Activated effector memory CD4-positive, alpha-beta T cell treated with anti-CD3 and anti-CD28 coated beads, Interleukin-2, amount 50 U/mL, for 16 hours (primary cell): ENCODE data around the gene LIMS1.
A peak's percentile ranks its signal among the peaks of the same experiment; 100 is the strongest.
"Not testable (repeated sequence)": the region's sequence is repeated elsewhere in the genome, so short reads cannot be mapped to it uniquely, and the experiment has no call there.

Experiments used
- DNase-seq: peaks from one replicate; pipeline ENCODE4 v3.0.0-alpha.2; 2020

The LIMS1 gene

DNA sequence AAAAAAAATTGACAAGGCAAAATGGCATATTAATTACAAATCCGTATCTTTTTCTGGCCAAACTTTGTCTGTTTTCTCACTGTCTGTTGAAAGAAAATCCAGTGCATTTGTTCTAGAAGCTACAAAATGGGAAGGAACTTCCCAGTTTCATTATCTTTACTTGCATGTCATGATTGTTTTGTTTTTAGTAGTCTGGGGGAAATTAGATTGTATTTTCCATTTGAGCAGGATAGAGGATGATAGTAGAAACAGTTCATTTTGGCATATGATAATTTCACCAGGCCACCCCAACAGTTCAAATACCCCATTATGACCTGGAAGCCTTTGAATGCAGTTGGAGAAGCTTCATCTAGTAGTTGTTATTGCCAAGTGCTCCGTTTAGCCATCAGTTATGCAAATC lies 107.5 kb downstream of the LIMS1 start:
- no peak for DNase-seq

DNA sequence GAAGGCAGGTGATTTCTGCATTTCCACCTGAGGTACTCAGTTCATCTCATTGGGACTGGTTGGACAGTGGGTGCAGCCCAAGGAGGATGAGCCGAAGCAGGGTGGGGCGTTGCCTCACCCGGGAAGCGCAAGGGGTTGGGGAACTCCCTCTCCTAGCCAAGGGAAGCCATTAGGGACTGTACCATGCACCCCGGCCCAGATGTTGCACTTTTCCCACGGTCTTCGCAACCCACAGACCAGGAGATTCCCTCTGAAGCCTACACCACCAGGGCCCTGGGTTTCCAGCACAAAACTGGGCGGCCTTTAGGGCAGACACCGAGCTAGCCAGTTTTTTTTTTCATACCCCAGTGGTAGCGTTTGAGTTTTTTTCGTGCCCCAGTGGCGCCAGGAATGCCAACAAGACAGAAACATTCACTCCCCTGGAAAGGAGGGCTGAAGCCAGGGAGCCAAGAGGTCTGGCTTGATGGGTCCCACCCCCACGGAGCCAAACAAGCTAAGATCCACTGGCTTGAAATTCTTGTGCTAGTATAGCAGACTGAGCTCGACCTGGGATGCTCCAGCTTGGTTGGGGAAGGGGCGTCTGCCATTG lies 109.1 kb downstream of the LIMS1 start:
- no peak for DNase-seq

DNA sequence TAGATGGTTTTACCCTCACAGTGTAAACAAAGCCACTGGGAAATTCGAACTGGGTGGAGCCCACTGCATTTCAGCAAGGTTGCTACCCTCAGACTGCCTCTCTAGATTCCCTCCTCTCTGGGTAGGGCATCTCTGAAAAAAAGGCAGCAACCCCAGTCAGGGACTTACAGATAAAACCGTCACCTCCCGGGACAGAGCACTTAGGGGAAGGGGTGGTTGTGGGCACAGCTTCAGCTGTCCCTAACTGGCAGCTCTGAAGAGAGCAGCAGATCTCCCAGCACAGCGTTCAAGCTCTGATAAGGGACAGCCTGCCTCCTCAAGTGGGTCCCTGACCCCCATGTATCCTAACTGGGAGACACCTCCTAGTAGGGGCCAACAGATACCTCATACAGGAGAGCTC lies 109.6 kb downstream of the LIMS1 start:
- not testable (repeated sequence) for DNase-seq

DNA sequence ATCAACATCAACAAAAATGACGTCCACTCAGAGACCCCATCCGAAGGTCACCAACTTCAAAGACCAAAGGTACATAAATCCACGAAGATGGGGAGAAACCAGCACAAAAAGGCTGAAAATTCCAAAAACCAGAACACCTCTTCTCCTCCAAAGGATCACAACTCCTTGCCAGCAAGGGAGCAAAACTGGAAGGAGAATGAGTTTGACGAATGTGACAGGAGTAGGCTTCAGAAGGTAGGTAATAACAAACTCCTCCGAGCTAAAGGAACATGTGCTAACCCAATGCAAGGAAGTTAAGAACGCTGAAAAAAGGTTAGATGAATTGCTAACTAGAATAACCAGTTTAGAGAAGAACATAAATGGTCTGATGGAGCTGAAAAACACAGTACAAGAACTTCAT lies 110.2 kb downstream of the LIMS1 start:
- not testable (repeated sequence) for DNase-seq

DNA sequence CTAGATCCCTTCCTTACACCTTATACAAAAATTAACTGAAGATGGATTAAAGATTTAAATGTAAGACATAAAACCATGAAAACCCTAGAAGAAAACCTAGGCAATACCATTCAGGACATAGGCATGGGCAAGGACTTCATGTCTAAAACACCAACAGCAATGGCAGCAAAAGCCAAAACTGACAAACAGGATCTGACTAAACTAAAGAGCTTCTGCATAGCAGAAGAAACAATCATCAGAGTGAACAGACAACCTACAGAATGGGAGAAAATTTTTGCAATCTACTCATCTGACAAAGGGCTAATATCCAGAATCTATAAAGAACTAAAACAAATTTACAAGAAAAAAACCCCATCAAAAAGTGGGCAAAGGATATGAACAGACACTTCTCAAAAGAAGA lies 114.5 kb downstream of the LIMS1 start:
- DNase-seq = not testable (repeated sequence)

DNA sequence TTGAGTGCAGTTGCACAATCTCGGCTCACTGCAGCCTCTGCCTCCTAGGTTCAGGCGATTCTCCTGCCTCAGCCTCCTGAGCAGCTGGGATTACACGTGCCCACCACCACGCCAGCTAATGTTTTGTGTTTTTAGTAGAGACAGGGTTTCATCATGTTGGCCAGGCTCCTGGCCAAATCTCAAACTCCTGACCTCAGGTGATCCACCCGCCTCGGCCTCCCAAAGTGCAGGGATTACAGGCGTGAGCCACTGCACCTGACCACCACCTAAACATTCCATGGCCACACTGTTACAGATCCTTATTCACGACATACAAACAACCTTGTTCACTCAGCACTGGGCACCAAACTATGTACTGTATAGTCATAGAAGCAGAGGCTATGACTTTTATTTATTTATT lies 116.2 kb downstream of the LIMS1 start:
- DNase-seq = not testable (repeated sequence)

DNA sequence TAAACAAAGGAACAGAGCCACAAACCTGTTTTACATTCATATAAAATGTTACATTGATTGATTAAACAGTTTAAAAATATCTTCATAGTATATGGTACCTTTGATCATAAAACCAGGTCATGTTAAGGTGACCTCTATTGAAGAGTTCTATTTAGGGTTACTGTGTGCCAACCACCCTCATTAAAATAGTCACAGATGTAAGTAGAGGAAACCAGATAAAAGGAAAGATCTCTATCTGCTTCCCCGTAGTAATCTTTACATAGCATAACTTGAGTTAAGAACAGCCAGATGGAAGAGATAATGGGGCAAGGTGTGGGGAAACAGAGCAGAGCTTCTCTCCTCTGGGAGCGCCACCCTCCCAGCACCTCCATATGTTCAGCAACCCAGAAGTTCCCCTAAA lies 117.2 kb downstream of the LIMS1 start:
- DNase-seq = not testable (repeated sequence)

DNA sequence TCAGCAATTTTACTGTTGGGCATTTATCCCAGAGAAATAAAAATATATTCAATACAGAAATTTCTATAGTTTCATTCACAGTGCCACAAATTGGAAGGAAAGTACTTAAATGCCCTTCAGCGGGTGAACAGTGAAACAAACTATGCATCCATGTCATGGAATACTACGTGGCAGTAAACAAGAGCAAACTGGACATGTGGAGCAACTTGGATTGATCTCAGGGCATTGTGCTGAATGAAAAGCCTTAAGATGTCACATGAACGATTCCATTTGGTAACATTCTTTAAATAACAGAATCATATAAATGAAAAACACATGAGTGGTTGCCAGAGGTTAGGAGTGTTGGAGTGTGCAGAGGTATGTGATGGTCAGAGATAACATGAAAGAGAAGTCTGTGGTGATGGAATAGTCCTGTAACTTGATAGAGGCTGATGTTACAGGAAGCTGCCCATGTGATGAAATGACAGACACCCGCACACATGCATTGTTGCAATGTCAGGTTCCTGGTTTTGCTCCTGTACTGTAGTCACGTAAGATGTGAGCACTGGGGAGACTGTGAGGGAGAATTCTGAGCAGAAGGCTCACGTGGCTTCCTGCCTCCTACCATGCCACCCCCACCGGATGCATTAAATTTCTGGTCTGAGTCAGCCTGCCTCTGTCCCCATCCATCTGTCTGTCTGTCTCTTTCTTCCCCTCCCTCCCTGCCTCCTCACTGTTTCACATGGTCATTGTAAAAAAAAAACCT lies 118.1 kb downstream of the LIMS1 start:
- DNase-seq = peak; percentile 77

DNA sequence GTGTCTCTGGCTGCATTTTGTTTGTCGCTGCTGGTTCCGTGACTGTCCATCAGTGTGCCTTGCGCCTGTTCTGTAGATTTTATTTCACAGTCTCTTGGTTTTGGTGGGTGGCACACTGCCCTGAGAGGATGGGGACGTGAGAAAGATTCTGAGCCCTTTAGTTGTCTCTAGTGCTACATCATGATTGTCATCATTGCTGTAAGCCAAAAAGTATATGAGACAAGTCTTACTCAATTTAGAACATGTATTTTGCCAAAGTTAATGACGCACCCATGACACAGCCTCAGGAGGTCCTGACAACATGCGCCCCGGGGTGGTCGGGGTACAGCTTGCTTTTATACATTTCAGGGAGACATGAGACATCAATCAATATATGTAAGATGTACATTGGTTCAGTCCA lies 119.2 kb downstream of the LIMS1 start:
- DNase-seq = not testable (repeated sequence)

DNA sequence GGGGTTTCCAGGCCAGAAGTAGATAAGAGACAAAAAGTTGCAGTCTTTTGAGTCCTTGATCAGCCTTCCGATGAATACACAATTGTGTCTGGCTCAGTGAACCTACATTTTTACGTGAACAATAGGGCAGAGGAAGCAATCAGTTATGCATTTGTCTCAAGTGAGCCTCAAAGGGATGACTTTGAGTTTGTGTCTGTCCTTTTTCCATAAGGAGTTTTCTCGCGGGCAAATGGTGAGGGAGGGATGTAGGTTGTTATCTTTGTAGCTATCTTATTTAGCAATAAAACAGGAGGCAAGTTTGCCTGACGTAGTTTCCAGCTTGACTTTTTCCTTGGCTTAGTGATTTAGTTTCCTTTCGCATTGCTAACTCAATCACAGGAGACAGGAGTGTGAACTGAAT lies 119.6 kb downstream of the LIMS1 start:
- DNase-seq = not testable (repeated sequence)

DNA sequence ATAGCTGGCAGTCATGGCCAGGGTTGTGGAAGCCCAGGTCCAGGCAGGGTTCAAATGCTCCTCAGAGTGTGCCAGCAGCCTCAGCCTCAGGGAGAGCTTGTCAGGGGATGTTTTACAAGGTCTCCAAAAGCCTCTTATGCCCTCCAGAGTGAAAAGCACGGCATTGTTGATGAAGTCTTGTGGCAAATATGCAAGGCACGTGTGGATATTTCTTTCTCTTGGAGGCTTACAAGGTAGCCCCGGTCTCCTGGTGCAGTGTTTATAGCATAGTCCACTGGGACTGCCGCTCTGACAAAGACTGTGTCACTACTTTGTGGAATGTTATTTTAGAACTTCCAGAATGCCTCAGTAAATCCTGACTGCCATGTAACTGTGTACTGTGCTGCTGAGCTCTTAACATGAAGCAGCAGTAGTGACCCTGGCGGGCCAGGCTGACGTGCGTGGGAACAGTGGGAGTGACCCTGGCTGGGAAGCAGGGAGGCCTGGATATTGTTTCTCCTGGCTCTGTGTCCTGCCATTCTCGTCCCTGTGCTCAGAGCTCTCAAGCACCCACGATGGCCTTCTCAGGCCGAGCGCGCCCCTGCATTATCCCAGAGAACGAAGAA lies 120.4 kb downstream of the LIMS1 start:
- DNase-seq = not testable (repeated sequence)

DNA sequence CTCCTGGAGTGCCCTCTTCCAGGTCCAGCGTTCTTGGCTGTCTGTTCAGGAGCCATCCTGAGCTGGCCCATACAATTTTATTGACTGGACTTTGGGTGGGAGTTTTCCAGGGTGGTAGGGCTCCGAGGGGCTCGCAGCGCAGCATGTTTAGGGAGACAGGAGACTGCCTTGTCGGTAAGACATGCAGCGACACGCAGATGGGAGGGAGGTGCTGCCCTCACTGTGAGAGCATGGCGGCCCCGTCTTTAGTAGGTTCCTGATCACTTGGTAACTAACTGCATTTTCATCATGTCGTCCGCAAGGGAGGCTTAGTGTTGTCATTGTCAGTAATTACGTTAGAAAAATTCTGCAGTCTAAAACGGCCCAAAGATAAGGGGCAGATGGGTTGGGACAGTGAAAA lies 121.0 kb downstream of the LIMS1 start:
- DNase-seq = not testable (repeated sequence)

DNA sequence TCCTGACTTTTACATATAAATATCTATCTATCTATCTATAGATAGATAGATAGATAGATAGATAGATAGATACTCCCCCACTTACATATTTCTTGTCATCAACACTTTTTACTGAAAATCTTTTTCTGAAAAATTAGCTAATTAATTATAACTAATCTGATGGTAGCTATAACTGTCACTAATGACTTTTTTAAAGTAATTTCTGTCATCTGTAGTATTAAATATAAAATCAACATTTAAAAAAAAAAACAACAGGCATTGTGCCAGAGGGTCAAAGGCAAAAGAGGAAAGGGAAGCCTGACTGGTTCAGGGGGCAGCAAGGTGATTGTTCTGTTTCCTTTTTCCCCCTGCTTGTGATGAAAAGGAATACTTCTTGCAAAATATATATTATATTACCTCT lies 122.0 kb downstream of the LIMS1 start:
- DNase-seq = not testable (repeated sequence)

DNA sequence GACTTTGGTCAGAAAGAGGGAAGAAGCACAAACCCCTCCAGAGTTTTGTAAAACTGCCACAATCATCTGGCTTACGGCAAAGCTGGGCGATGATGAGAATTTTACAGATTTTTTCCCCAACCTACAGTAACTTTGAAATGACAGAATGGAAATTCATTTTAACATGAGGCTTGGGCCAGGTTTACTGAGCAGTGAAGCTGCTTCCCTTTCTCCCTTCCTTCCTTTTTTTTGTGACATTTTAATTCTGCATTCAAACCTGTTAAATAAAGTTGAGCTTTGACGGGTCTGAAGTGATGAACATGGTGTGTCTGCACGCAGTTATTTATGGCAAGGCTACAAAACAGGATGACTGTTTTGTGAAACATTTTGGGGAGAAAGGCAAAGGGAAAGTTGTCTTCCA lies 123.2 kb downstream of the LIMS1 start:
- not testable (repeated sequence) for DNase-seq

DNA sequence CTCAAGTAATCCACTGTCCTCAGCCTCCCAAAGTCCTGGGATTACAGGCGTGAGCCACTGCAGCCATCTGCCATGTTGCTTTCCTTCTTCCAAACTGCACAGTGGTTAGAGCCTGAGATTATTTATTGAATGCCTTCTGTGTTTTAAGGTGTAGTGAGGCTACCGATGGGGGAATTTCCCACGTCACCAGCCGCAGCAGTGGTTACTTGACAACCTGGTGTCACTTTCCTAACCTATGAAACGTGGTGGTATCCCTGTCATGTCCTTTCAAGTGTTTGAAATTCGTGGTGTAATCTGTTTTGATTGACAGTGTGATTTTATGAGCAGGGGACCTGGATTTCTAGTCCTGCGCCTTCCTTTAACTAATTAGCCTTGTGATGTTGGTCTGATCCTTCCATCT lies 124.3 kb downstream of the LIMS1 start:
- DNase-seq = not testable (repeated sequence)

DNA sequence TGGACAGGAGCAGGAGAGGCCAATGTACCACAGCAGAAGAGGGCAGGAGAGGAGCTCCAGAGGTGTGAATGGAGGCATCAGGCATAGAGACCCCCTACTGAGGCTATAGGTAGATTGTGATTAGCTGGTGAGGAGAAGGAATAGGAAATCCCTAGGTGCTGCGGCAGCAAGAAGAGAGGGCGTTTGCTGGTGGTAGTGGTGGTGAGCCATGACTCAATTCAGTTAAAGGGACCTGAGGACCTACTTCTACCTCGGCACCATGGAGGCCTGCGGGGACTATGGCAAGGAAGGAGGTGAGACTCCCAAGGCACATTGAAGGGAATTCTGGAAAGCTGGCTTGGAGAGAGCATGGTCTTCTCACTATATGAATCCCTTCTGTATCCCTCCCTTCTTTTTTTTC lies 127.2 kb downstream of the LIMS1 start:
- not testable (repeated sequence) for DNase-seq

DNA sequence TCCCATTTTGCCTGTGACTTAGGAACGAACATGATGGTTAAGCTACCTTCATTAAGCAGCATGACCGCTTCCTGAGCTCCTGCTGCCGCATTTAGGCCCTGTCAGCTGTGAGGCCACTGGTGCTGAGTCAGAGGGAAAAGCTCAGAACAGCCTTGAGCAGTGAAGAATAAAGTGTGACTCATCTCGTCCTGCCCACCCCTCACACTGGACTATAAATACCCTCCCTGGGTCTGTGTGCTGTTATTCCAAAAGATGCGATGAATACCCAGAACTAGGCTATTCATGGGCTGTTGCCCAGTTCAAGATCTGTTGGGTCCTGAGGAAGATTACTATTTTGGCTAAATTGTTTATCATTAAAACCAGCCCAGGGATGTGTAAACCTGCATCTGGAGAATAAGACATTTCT lies 127.9 kb downstream of the LIMS1 start:
- not testable (repeated sequence) for DNase-seq

DNA sequence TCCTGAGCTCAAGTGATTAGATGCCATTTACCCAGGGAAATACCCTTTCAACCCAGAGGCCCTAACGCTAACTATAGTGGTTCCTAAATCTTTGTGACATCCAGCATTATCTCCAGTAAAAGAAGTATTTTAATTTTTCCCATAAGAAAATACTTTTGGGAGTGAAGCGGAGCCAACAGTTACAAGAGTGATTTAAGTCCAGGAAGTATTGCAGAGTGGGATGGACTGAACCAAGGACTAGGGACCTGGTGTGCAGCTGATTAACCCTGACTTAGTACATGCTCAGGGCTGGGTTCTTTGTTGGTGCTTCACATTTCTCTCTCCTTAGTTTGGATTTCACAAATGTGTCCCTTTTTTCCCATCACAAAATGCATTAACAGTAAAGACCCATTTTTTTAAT lies 129.1 kb downstream of the LIMS1 start:
- DNase-seq = not testable (repeated sequence)

DNA sequence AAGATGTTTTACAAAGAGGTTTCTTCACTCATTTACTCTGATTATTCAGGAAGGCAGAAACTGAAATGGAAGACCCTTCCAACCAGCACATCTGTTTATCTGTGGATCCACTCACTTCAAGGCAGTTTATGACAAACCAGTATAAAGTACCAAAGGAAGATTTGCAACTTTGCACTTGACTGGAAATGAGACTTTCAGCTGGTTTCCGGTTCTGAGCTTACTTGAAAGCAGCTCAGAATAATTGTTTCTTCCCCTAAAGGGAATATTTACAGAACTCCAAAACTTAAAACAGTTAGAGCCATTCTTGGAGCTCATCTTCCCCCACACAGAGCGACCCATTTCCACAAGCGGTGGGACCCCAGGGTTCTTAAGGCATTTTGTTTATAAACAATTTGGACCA lies 129.8 kb downstream of the LIMS1 start:
- DNase-seq = not testable (repeated sequence)

DNA sequence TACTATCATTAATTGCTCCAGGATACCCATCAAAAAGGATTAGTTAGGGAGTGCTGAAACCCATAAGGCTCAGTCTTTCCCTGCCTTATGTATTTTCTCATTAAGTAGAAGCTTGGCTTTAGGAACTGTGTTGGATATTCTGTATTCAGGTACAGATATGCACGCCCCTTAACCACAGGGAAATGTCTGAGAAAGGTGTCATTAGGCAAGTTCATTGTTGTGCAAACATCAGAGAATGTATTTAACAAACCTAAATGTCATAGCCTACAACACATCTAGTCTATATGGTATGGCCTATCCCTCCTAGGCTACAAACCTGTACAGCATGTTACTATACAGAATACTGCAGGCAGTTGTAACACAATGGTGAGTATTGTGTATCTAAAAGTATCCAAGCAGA lies 130.7 kb downstream of the LIMS1 start:
- not testable (repeated sequence) for DNase-seq

DNA sequence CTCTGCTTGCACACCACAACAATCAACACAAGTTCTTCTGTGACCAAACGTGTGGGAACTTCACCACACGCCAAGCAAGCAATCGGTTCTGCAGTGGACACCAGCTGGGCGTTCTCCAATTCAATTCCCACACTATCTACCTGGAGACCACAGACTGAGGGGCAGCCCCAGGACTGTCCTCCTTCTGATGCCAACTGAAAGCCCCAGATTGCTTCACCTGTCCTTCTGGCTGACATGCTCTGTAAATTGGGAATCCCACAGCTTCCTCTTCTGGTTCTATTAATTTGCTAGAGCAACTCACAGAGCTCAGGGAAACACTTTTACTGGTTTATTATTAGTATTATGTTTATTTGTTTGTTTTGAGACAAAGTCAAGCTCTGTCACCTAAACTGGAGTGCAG lies 131.7 kb downstream of the LIMS1 start:
- DNase-seq = not testable (repeated sequence)

DNA sequence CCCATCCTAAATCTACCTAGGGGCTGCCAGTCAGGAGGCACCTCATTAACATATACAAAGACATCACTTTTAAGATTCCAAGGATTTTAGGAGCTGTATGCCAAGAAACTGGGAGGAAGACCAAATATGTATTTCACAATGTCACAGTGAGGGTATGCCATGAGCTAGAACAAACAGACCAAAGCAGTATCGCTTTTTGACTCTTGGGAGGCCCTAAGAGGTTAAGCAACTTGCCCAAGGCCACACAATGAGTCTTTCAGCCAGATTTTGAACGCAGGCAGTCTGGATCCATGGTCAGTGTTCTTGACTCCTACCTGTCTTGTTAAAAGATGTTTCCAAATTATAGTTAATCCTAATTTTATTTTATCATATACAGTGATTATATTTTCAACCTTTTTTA lies 132.9 kb downstream of the LIMS1 start:
- not testable (repeated sequence) for DNase-seq

DNA sequence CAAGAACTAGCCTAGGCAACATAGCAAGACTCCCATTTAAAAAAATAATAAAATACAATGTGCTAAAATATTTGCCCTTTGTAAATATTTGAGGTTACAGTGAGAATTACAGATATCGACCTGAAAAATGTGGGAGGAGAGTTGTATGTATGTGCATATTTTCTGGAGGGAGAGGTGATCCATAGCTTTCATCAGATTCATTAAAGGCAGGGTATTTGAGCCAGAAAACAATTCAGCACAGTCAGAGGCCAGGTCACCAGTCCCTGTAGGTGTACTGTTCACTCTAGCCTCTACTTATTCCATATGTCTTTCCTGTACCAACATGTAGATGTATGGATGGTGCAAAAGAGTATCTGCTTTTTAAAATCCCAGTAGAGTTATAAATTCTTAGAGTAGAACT lies 136.0 kb downstream of the LIMS1 start:
- not testable (repeated sequence) for DNase-seq

DNA sequence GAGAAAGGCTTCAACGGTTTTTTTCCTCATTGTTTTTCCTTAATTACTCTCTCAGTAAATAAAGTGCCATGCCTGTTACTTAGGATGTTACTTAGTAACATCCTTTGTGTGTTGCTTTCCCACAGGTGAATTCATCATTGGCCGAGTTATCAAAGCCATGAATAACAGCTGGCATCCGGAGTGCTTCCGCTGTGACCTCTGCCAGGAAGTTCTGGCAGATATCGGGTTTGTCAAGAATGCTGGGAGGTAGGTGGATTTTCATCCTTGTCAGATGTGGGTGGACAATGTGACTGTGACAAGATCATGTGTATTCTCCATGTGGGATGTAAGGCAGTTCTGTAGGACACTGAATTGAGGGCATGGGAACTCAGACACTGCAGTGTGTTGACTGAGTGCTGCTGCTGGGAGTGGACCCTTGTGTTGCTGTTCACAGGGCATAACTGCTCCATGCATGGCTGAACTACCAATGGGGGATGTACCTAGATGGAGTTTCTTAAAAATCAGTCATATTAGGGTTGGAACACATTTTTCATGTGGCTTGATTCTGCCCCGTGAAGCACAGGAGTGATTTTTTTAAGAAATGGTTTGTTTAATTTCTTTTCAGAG lies 138.0 kb downstream of the LIMS1 start:
- DNase-seq = not testable (repeated sequence)
